Liver (tissue), 3 donors: ENCODE results near the gene ACSL1.

Experiments used
- ATF3 ChIP-seq: IDR thresholded peaks from 2 replicates; pipeline ENCODE4 v1.6.1; 2016; ENCODE audit warnings: antibody characterized with exemption
- CTCF ChIP-seq: fragments of 150-350 bp; IDR thresholded peaks from 2 replicates; pipeline ENCODE4 v1.5.1; 2017; ENCODE audit warnings: improper control_type of control experiment, low read depth, low read length; ENCODE audit not compliant: missing input control
- GABPA ChIP-seq, 2 donors: IDR thresholded peaks in 1 of 2; conservative IDR thresholded peaks in 1 of 2; 2 replicates each; pipeline ENCODE4 v1.6.1; 2016; ENCODE audit warnings: antibody characterized with exemption in 2 of 2, mild to moderate bottlenecking in 1 of 2, moderate library complexity in 1 of 2
- JUND ChIP-seq, 2 donors: IDR thresholded peaks; 2 replicates each; pipeline ENCODE4 v1.6.1; 2016; ENCODE audit warnings: antibody characterized with exemption in 2 of 2
- MAX ChIP-seq: IDR thresholded peaks from 2 replicates; pipeline ENCODE4 v1.6.1; 2016; ENCODE audit warnings: antibody characterized with exemption
- NR2F2 ChIP-seq: IDR thresholded peaks from 2 replicates; pipeline ENCODE4 v1.6.1; 2016; ENCODE audit warnings: antibody characterized with exemption
- RAD21 ChIP-seq, 2 donors: IDR thresholded peaks; 2 replicates each; pipeline ENCODE4 v1.6.1; 2016; ENCODE audit warnings: antibody characterized with exemption in 2 of 2, mild to moderate bottlenecking in 2 of 2
- REST ChIP-seq: IDR thresholded peaks from 2 replicates; pipeline ENCODE4 v1.6.1; 2016; ENCODE audit warnings: antibody characterized with exemption, mild to moderate bottlenecking
- TAF1 ChIP-seq: conservative IDR thresholded peaks from 2 replicates; pipeline ENCODE4 v1.6.1; 2016; ENCODE audit warnings: antibody characterized with exemption, mild to moderate bottlenecking
- YY1 ChIP-seq: IDR thresholded peaks from 2 replicates; pipeline ENCODE4 v1.6.1; 2016; ENCODE audit warnings: antibody characterized with exemption, mild to moderate bottlenecking
- donor health status: healthy.
- donor health status: healthy.

GRCh38 chr4:184806229-184806550, 19.6 kb downstream of the ACSL1 start:
- TF ChIP-seq CTCF (no peak), TAF1 (no peak), GABPA (IDR thresholded peaks at IDR 0.05 in 1 of 2, conservative IDR thresholded peaks at IDR 0.05 in 1 of 2) (no peak), ATF3 (no peak), MAX (no peak), REST (no peak), YY1 (no peak), NR2F2 (no peak), JUND (IDR thresholded peaks at IDR 0.05) (no peak), RAD21 (IDR thresholded peaks at IDR 0.05) (no peak)
